Testis (tissue), 3 donors: ENCODE data around the gene NCEH1. TPM values are rescaled to one million over a fixed set of nuclear protein-coding genes. Genes with fewer than 3 reads are reported as not detected.

Experiments used
- DNase-seq: peaks from one replicate; pipeline ENCODE4 v3.0.0-alpha.2; 2019
- H3K27ac ChIP-seq, 2 donors: fragments of 200-600 bp; sonication (generic); one replicate each; pipeline ENCODE4 v1.5.1; 2019
- H3K27me3 ChIP-seq: fragments of 200-600 bp; sonication (generic); one replicate; pipeline ENCODE4 v1.5.1; 2019
- H3K36me3 ChIP-seq: fragments of 200-600 bp; sonication (generic); one replicate; pipeline ENCODE4 v1.5.1; 2017; ENCODE audit warnings: low read depth; ENCODE audit errors: missing control alignments
- H3K4me1 ChIP-seq: fragments of 200-600 bp; sonication (generic); one replicate; pipeline ENCODE4 v1.5.1; 2019
- H3K4me3 ChIP-seq, 2 donors: fragments of 200-600 bp; sonication (generic); one replicate each; pipeline ENCODE4 v1.5.1; 2017 to 2019
- H3K9me3 ChIP-seq: fragments of 200-600 bp; sonication (generic); one replicate; pipeline ENCODE4 v1.5.1; 2017
- POLR2A ChIP-seq: fragments of 450-650 bp; IDR thresholded peaks from one replicate; pipeline ENCODE4 v1.6.1; 2017; ENCODE audit warnings: antibody characterized with exemption, mild to moderate bottlenecking, moderate library complexity
- WGBS, 2 donors: methylation state at CpG; one replicate each; pipeline ENCODE4 v1.1.5; 2018; 5-methylcytosine and 5-hydroxymethylcytosine counted together
- intact Hi-C: fragments of 100-400 bp; cut with DNase I; formaldehyde crosslinking; loops from one replicate; pipeline ENCODE4 v1.15.1; 2023; ENCODE audit warnings: low total_unique reads
- polyA plus RNA-seq: library from polyadenylated mRNA; stranded (reverse); fragments of 350-450 nt; fragmentation: Illumina TruSeq; extraction: RNeasy Lipid Tissue Mini Kit (QIAGEN cat#74804); gene quantifications from one replicate; pipeline ENCODE4 v1.2.3, GENCODE V29; 2014; ENCODE audit warnings: low read depth, low replicate concordance; ENCODE audit not compliant: insufficient read depth
- total RNA-seq, 2 donors: library from RNA; depleted of rRNA; stranded (reverse); fragments of >200 nt; gene quantifications; one replicate each; pipeline ENCODE4 v1.2.3, GENCODE V29; 2016
- TF ChIP-seq, protein P1 (sequence below), 3 experiments: fragments of 450-650 bp in 2 of 3; fragments of 200-600 bp in 1 of 3; sonication (generic) in 1 of 3; IDR thresholded peaks; one replicate each; pipeline ENCODE4 v1.5.1; 2016 to 2019; ENCODE audit warnings: antibody characterized with exemption in 3 of 3, mild to moderate bottlenecking in 2 of 3, moderate library complexity in 1 of 3

The NCEH1 gene
- total and polyA plus RNA-seq, 3 donors from 2014 or later = 3.2 to 3.8 (median 3.3) TPM

GRCh38 chr3:172613845-172614244 is 97.0 kb downstream of the NCEH1 start:
- intact Hi-C loops = no loop called here
- 79 to 94% methylated on average over 2 of the region's 2 CpGs for WGBS, 2 donors
- H3K27me3 ChIP-seq = no peaks in the 10 kb centered on the region
- H3K36me3 ChIP-seq = no peaks in the 10 kb centered on the region
- no peak overlapping the region for H3K27ac ChIP-seq
- no peaks in the 10 kb centered on the region for H3K4me1 ChIP-seq
- H3K4me3 ChIP-seq = no peak overlapping the region
- no peak for DNase-seq
- H3K9me3 ChIP-seq = no peaks in the 10 kb centered on the region
- no peak for TF ChIP-seq POLR2A
- TF ChIP-seq, protein P1, sequence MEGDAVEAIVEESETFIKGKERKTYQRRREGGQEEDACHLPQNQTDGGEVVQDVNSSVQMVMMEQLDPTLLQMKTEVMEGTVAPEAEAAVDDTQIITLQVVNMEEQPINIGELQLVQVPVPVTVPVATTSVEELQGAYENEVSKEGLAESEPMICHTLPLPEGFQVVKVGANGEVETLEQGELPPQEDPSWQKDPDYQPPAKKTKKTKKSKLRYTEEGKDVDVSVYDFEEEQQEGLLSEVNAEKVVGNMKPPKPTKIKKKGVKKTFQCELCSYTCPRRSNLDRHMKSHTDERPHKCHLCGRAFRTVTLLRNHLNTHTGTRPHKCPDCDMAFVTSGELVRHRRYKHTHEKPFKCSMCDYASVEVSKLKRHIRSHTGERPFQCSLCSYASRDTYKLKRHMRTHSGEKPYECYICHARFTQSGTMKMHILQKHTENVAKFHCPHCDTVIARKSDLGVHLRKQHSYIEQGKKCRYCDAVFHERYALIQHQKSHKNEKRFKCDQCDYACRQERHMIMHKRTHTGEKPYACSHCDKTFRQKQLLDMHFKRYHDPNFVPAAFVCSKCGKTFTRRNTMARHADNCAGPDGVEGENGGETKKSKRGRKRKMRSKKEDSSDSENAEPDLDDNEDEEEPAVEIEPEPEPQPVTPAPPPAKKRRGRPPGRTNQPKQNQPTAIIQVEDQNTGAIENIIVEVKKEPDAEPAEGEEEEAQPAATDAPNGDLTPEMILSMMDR (IDR thresholded peaks at IDR 0.05) = no peak

- intact Hi-C loops = no loop called here
- 97 to 100% methylated on average over 2 to 6 of the region's 6 CpGs for WGBS, 2 donors
- Histone ChIP-seq H3K4me1 (no peaks in the 10 kb centered on the region), H3K27ac (no peak overlapping the region), H3K9me3 (no peaks in the 10 kb centered on the region), H3K4me3 (no peak overlapping the region), H3K27me3 (no peaks in the 10 kb centered on the region), H3K36me3 (no peaks in the 10 kb centered on the region)
- DNase-seq = no peak
- no peak for TF ChIP-seq POLR2A
- TF ChIP-seq, protein P1 (IDR thresholded peaks at IDR 0.05) = no peak
Measured at GRCh38 chr3:172612871-172613678, 97.8 kb downstream of the NCEH1 start.

GRCh38 chr3:172609750-172610149 is 101.1 kb downstream of the NCEH1 start:
- no peaks in the 10 kb centered on the region for H3K36me3 ChIP-seq
- H3K27me3 ChIP-seq = no peaks in the 10 kb centered on the region
- no peak for DNase-seq
- H3K27ac ChIP-seq = no peak overlapping the region
- 91 to 96% methylated on average over 6 of the region's 6 CpGs for WGBS, 2 donors
- H3K9me3 ChIP-seq = no peaks in the 10 kb centered on the region
- TF ChIP-seq POLR2A = no peak
- TF ChIP-seq, protein P1 (IDR thresholded peaks at IDR 0.05) = no peak
- no peak overlapping the region for H3K4me3 ChIP-seq
- no peaks in the 10 kb centered on the region for H3K4me1 ChIP-seq
- intact Hi-C loops = no loop called here

DNA sequence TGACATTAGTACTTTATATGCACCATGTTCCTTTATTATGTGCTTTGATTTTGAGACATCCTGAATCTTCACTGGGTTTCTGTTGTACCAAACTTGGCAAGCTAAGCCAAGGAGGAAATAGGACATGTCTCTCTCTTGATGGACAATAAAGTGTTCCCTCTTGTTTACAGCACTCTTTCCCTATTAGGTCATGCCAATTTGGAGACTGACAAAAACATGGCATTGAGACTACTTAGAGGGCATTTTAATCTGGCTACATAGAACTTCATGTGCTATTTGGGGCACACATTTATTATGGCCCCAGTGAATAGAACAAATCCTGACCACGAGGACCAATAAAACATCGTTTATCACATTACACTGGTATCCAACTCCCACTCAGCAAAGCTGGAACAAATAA is 102.3 kb downstream of the NCEH1 start:
- intact Hi-C loops = no loop called here

More for the DNA sequence above, 102.3 kb downstream of the NCEH1 start:
- Histone ChIP-seq H3K27me3 (no peaks in the 10 kb centered on the region), H3K27ac (no peak overlapping the region), H3K4me3 (no peak overlapping the region), H3K36me3 (no peaks in the 10 kb centered on the region), H3K9me3 (no peaks in the 10 kb centered on the region), H3K4me1 (no peaks in the 10 kb centered on the region)
- TF ChIP-seq, protein P1 (IDR thresholded peaks at IDR 0.05) = no peak
- no peak for TF ChIP-seq POLR2A
- no peak for DNase-seq
- 58 to 62% methylated on average over 2 of the region's 2 CpGs for WGBS, 2 donors
